HCT116 (cell line): ENCODE measurements around the gene TMSB4Y. TPM values are rescaled to one million over a fixed set of nuclear protein-coding genes. Genes with fewer than 3 reads are reported as not detected.

Experiments
- ATAC-seq: fragments of 200-7000 bp; cut with Tn5 transposase; 2 replicates; pipeline ENCODE4 v1.9.1; 2020; ENCODE audit warnings: mild to moderate bottlenecking, moderate library complexity
- BruUV-seq: library from RNA; stranded (reverse); fragments of 400-500 nt; replicated peaks from 2 replicates; lab custom pipeline; 2021; lab: Mats Ljungman, UMichigan
- CTCF ChIA-PET: fragments of 300-600 bp; sonication (Branson Sonifier 250); formaldehyde crosslinking; loops from one replicate; lab custom pipeline; 2021; ENCODE audit warnings: antibody characterized with exemption; lab: Charles Lee
- POLR2A ChIA-PET: fragments of 300-600, 350-600 bp; sonication (Branson Sonifier 250); formaldehyde crosslinking; loops from one replicate; lab custom pipeline; 2021; ENCODE audit warnings: antibody characterized with exemption; lab: Charles Lee
- RAD21 ChIA-PET, 2 experiments: fragments of 300-600 bp; sonication (Branson Sonifier 250); formaldehyde crosslinking; loops; one replicate each; lab custom pipeline; 2023; ENCODE audit warnings: low total read pairs in 2 of 2; ENCODE audit not compliant: uncharacterized antibody in 2 of 2, unreplicated experiment in 2 of 2, low non-redundant PET in 1 of 2; lab: Charles Lee
- DNase-seq: peaks from one replicate; pipeline ENCODE4 v3.0.0-alpha.2; 2010; ENCODE audit warnings: low read depth, low spot score
- H2AFZ ChIP-seq: fragments of 200-600 bp; shearing (Covaris generic), sonication (generic); 2 replicates; pipeline ENCODE4 v1.6.1; 2017; ENCODE audit warnings: low read depth, mixed run types, mixed read lengths, antibody characterized with exemption, low read length; ENCODE audit not compliant: poor library complexity, severe bottlenecking
- H3K27ac ChIP-seq: 2 replicates; pipeline ENCODE4 v1.5.1; 2012; ENCODE audit warnings: low read depth, low read length
- H3K27me3 ChIP-seq: fragments of 200-600 bp; sonication (generic); 2 replicates; pipeline ENCODE4 v1.6.1; 2016; ENCODE audit warnings: mixed run types, low read length, mixed read lengths; ENCODE audit not compliant: insufficient read depth
- H3K36me3 ChIP-seq, 2 experiments: fragments of 200-500 bp in 1 of 2; fragments of 200-600 bp in 1 of 2; sonication (Bioruptor generic) in 1 of 2; sonication (generic) in 1 of 2; 2 replicates each; pipeline versions ENCODE4 v1.5.1 to v1.6.1; 2014 to 2016; ENCODE audit warnings: low read length in 2 of 2, inconsistent platforms in 1 of 2, mixed read lengths in 1 of 2, mixed run types in 1 of 2; ENCODE audit not compliant: insufficient read depth in 2 of 2, control insufficient read depth in 1 of 2
- H3K4me1 ChIP-seq, 2 experiments: fragments of 200-600 bp in 1 of 2; sonication (generic) in 1 of 2; 2 replicates each; pipeline versions ENCODE4 v1.5.1 to v1.6.1; 2012 to 2017; ENCODE audit warnings: low read length in 2 of 2, inconsistent platforms in 1 of 2, mild to moderate bottlenecking in 1 of 2, mixed read lengths in 1 of 2, mixed run types in 1 of 2, moderate library complexity in 1 of 2; ENCODE audit not compliant: insufficient read depth in 2 of 2, control insufficient read depth in 1 of 2
- H3K4me2 ChIP-seq: fragments of 200-600 bp; sonication (generic); 2 replicates; pipeline ENCODE4 v1.6.1; 2017; ENCODE audit warnings: mixed run types, low read length, mixed read lengths
- H3K4me3 ChIP-seq, 2 experiments: fragments of 200-600 bp in 1 of 2; sonication (generic) in 1 of 2; replicated peaks in 1 of 2; 2 replicates each; pipeline ENCODE4 v1.5.1; 2011 to 2016; ENCODE audit warnings: low read length in 2 of 2, control low read depth in 1 of 2, low read depth in 1 of 2, mild to moderate bottlenecking in 1 of 2, mixed read lengths in 1 of 2, mixed run types in 1 of 2
- H3K79me2 ChIP-seq: fragments of 200-600 bp; sonication (generic); 2 replicates; pipeline ENCODE4 v1.6.1; 2017; ENCODE audit warnings: mild to moderate bottlenecking, mixed run types, low read length, moderate library complexity, mixed read lengths; ENCODE audit not compliant: insufficient read depth
- H3K9ac ChIP-seq: fragments of 200-600 bp; sonication (generic); 2 replicates; pipeline ENCODE4 v1.6.1; 2016; ENCODE audit warnings: low read length, mixed read lengths
- H3K9me2 ChIP-seq: fragments of 200-600 bp; sonication (generic), shearing (Covaris generic); 2 replicates; pipeline ENCODE4 v1.6.1; 2017; ENCODE audit warnings: mixed run types, mild to moderate bottlenecking, moderate library complexity; ENCODE audit not compliant: insufficient read depth
- H3K9me3 ChIP-seq, 2 experiments: fragments of 200-500 bp in 1 of 2; fragments of 200-600 bp in 1 of 2; sonication (Bioruptor generic) in 1 of 2; sonication (generic) in 1 of 2; 2 replicates each; pipeline ENCODE4 v1.6.1; 2014 to 2017; ENCODE audit warnings: low read length in 2 of 2, mixed read lengths in 2 of 2, inconsistent platforms in 1 of 2, low read depth in 1 of 2, mild to moderate bottlenecking in 1 of 2, mixed run types in 1 of 2, moderate library complexity in 1 of 2; ENCODE audit not compliant: control insufficient read depth in 1 of 2, insufficient read depth in 1 of 2
- H4K20me1 ChIP-seq: fragments of 200-600 bp; sonication (generic), shearing (Covaris generic); 2 replicates; pipeline ENCODE4 v1.6.1; 2017; ENCODE audit warnings: mixed run types, mild to moderate bottlenecking, moderate library complexity; ENCODE audit not compliant: insufficient read depth
- CEBPB ChIP-seq: IDR thresholded peaks from 2 replicates; pipeline ENCODE4 v1.6.1; 2012; ENCODE audit warnings: low read depth
- CTCF ChIP-seq, 3 experiments: fragments of 200-600 bp in 1 of 3; sonication (generic) in 1 of 3; IDR thresholded peaks in 2 of 3; conservative IDR thresholded peaks in 1 of 3; 2 replicates each; pipeline ENCODE4 v1.5.1; 2012 to 2017; ENCODE audit warnings: low read depth in 2 of 3, low read length in 2 of 3, antibody characterized with exemption in 1 of 3, borderline replicate concordance in 1 of 3, control low read depth in 1 of 3, mild to moderate bottlenecking in 1 of 3, mixed read lengths in 1 of 3, mixed run types in 1 of 3, moderate library complexity in 1 of 3; ENCODE audit not compliant: insufficient read depth in 1 of 3
- EGR1 ChIP-seq: IDR thresholded peaks from 2 replicates; pipeline ENCODE4 v1.6.1; 2012; ENCODE audit warnings: low read depth
- ELF1 ChIP-seq: IDR thresholded peaks from 2 replicates; pipeline ENCODE4 v1.6.1; 2012; ENCODE audit warnings: low read depth, borderline replicate concordance
- EZH2phosphoT487 ChIP-seq: fragments of 200-600 bp; IDR thresholded peaks from 2 replicates; pipeline ENCODE4 v1.6.1; 2018; ENCODE audit warnings: antibody characterized with exemption, borderline replicate concordance
- FOSL1 ChIP-seq: IDR thresholded peaks from 2 replicates; pipeline ENCODE4 v1.6.1; 2012; ENCODE audit warnings: low read depth
- JUND ChIP-seq: IDR thresholded peaks from 2 replicates; pipeline ENCODE4 v1.6.1; 2012
- MAX ChIP-seq: IDR thresholded peaks from 2 replicates; pipeline ENCODE4 v1.6.1; 2012
- RAD21 ChIP-seq: IDR thresholded peaks from 2 replicates; pipeline ENCODE4 v1.6.1; 2012; ENCODE audit warnings: low read depth, mild to moderate bottlenecking
- REST ChIP-seq: IDR thresholded peaks from 2 replicates; pipeline ENCODE4 v1.6.1; 2012; ENCODE audit warnings: low read depth
- SIN3A ChIP-seq: IDR thresholded peaks from 2 replicates; pipeline ENCODE4 v1.6.1; 2012; ENCODE audit warnings: low read depth
- SRF ChIP-seq: IDR thresholded peaks from 2 replicates; pipeline ENCODE4 v1.6.1; 2012; ENCODE audit warnings: low read depth
- ZBTB33 ChIP-seq: IDR thresholded peaks from 2 replicates; pipeline ENCODE4 v1.6.1; 2011; ENCODE audit warnings: mild to moderate bottlenecking, low read length, moderate library complexity; ENCODE audit not compliant: insufficient replicate concordance; ENCODE audit errors: extremely low read depth
- intact Hi-C: fragments of 100-400 bp; cut with micrococcal nuclease; formaldehyde crosslinking; loops from 2 replicates; pipeline ENCODE4 v1.10.0; 2022
- total RNA-seq: library from RNA; stranded (reverse); gene quantifications from one replicate; pipeline ENCODE4 v1.2.1, GENCODE V29; 2021; ENCODE audit not compliant: unreplicated experiment

Gene TMSB4Y
- total RNA-seq, 1 experiment from 2014 or later, result 0.76 TPM

GRCh38 chrY:13705197-13705596 lies 1.5 kb downstream of the TMSB4Y start:
- ChIA-PET POLR2A (no interaction called here), RAD21 (no interaction called here), CTCF (no interaction called here)
- intact Hi-C loops, result no loop called here
- H3K27ac ChIP-seq, result no peak overlapping the region
- DNase-seq (no peak), ATAC-seq (no peak)
- H3K9ac ChIP-seq, result no peak overlapping the region
- H3K9me2 ChIP-seq, result no peaks in the 10 kb centered on the region
- no peak for TF ChIP-seq FOSL1
- no peak for TF ChIP-seq RAD21
- no peak for TF ChIP-seq MAX
- TF ChIP-seq ZBTB33, result no peak
- TF ChIP-seq ELF1, result no peak
- TF ChIP-seq CTCF (IDR thresholded peaks at IDR 0.05 in 2 of 3, conservative IDR thresholded peaks at IDR 0.05 in 1 of 3; ENCODE audit: borderline replicate concordance in 1 of 3, insufficient read depth in 1 of 3, low read depth in 2 of 3, low read length in 2 of 3), result no peak
- no peak for TF ChIP-seq SRF
- no peak for TF ChIP-seq SIN3A
- no peak for TF ChIP-seq CEBPB
- TF ChIP-seq JUND, result no peak
- no peak for TF ChIP-seq REST
- no peak for TF ChIP-seq EZH2phosphoT487
- TF ChIP-seq EGR1, result no peak
- H3K27me3 ChIP-seq, result no peaks in the 10 kb centered on the region
- peak overlapping the region; percentile 56 for H3K4me2 ChIP-seq
- no peaks in the 10 kb centered on the region for H3K9me3 ChIP-seq
- no peaks in the 10 kb centered on the region for H3K79me2 ChIP-seq
- H3K4me3 ChIP-seq, result no peak overlapping the region
- H2AFZ ChIP-seq, result no peak overlapping the region
- H3K4me1 ChIP-seq, result peaks cover 0 to 3% of the 10 kb centered on the region in 2 experiments; a peak in 1 of 4 replicates
- no peaks in the 10 kb centered on the region for H4K20me1 ChIP-seq
- BruUV-seq, result no TSS peak
- no peaks in the 10 kb centered on the region for H3K36me3 ChIP-seq
